GM19193 (cell line): ENCODE data around the gene NAT14.

Experiments
- POLR2A ChIP-seq: IDR thresholded peaks from 4 replicates; pipeline ENCODE4 v1.6.1; 2011; ENCODE audit not compliant: insufficient read depth, insufficient read length; ENCODE audit errors: extremely low read depth

NAT14 gene

GRCh38 chr19:55451163-55451964, 33.6 kb upstream of the NAT14 start:
- no peak for TF ChIP-seq POLR2A

- no peak for TF ChIP-seq POLR2A
Measured at GRCh38 chr19:55451965-55452748, 32.8 kb upstream of the NAT14 start.

- no peak for TF ChIP-seq POLR2A
Measured at GRCh38 chr19:55452749-55453346, 32.1 kb upstream of the NAT14 start.

- no peak for TF ChIP-seq POLR2A
Measured at GRCh38 chr19:55453511-55454260, 31.3 kb upstream of the NAT14 start.

GRCh38 chr19:55454787-55455243, 30.2 kb upstream of the NAT14 start:
- no peak for TF ChIP-seq POLR2A

GRCh38 chr19:55455576-55456235, 29.3 kb upstream of the NAT14 start:
- TF ChIP-seq POLR2A: no peak

GRCh38 chr19:55456347-55456746, 28.6 kb upstream of the NAT14 start:
- TF ChIP-seq POLR2A: no peak

- TF ChIP-seq POLR2A: no peak
Measured at GRCh38 chr19:55457683-55458457, 27.1 kb upstream of the NAT14 start.

GRCh38 chr19:55459551-55459949, 25.4 kb upstream of the NAT14 start:
- no peak for TF ChIP-seq POLR2A

- no peak for TF ChIP-seq POLR2A
Measured at GRCh38 chr19:55459950-55460657, 24.9 kb upstream of the NAT14 start.

GRCh38 chr19:55460670-55461258, 24.2 kb upstream of the NAT14 start:
- no peak for TF ChIP-seq POLR2A

- TF ChIP-seq POLR2A: peak; percentile 82
Measured at GRCh38 chr19:55461259-55461973, 23.6 kb upstream of the NAT14 start, which contains the start of gene ISOC2. Gene ISOC2, minus strand, starts transcription at chr19:55461642. Its CDS starts 5,156 bp downstream, at chr19:55456486.
